HG03457 (cell line): Measurements from ENCODE around the gene RBM42.
"Not testable (repeated sequence)": the region's sequence is repeated elsewhere in the genome, so short reads cannot be mapped to it uniquely, and the experiment has no call there.

Experiments used
- ATAC-seq: cut with Tn5 transposase; IDR thresholded peaks from one replicate; pipeline ENCODE4 v1.9.1; 2021; ENCODE audit warnings: moderate number of reproducible peaks; ENCODE audit not compliant: unreplicated experiment

RBM42 gene

GRCh38 chr19:35648017-35648961 is 19.5 kb downstream of the RBM42 start, which contains the start of gene COX6B1:
TSS of gene COX6B1 (plus strand) at chr19:35648323. CDS start at chr19:35651244, 2,921 bp downstream.
- peak; percentile 45 for ATAC-seq

- ATAC-seq: no peak
Observed at GRCh38 chr19:35650581-35650980, 21.7 kb downstream of the RBM42 start.

- not testable (repeated sequence) for ATAC-seq
Observed at GRCh38 chr19:35654828-35655227, 26.0 kb downstream of the RBM42 start.

GRCh38 chr19:35655600-35655999 is 26.8 kb downstream of the RBM42 start:
- no peak for ATAC-seq

- no peak for ATAC-seq
Observed at GRCh38 chr19:35656700-35657099, 27.9 kb downstream of the RBM42 start.

GRCh38 chr19:35657904-35658700 is 29.3 kb downstream of the RBM42 start:
- no peak for ATAC-seq

GRCh38 chr19:35661995-35662340 is 33.1 kb downstream of the RBM42 start:
- no peak for ATAC-seq

GRCh38 chr19:35663981-35664380 is 35.1 kb downstream of the RBM42 start:
- ATAC-seq: no peak

GRCh38 chr19:35665157-35665556 is 36.3 kb downstream of the RBM42 start:
- no peak for ATAC-seq

- no peak for ATAC-seq
Observed at GRCh38 chr19:35665604-35666003, 36.8 kb downstream of the RBM42 start.

GRCh38 chr19:35666251-35666913 is 37.5 kb downstream of the RBM42 start, which contains the start of gene UPK1A:
TSS of gene UPK1A (plus strand) at chr19:35666517. CDS start at chr19:35666813, 296 bp downstream.
- ATAC-seq: no peak

- ATAC-seq: no peak
Observed at GRCh38 chr19:35669566-35669965, 40.7 kb downstream of the RBM42 start.

GRCh38 chr19:35669974-35670373 is 41.1 kb downstream of the RBM42 start:
- no peak for ATAC-seq

GRCh38 chr19:35670686-35671085 is 41.9 kb downstream of the RBM42 start:
- no peak for ATAC-seq

- no peak for ATAC-seq
Observed at GRCh38 chr19:35671818-35672217, 43.0 kb downstream of the RBM42 start.

- no peak for ATAC-seq
Observed at GRCh38 chr19:35673121-35673804, 44.4 kb downstream of the RBM42 start.

- ATAC-seq: no peak
Observed at GRCh38 chr19:35675589-35676140, 46.8 kb downstream of the RBM42 start.
